B cell (primary cell): Measurements from ENCODE around the gene CHCHD3. TPM values are rescaled to one million over a fixed set of nuclear protein-coding genes. Genes with fewer than 3 reads are reported as not detected.

Source experiments
- ATAC-seq: fragments of 200-7000 bp; cut with Tn5 transposase; one replicate; pipeline ENCODE4 v1.10.0; 2021; ENCODE audit warnings: low read depth, mild to moderate bottlenecking, moderate number of reproducible peaks, moderate library complexity
- CTCF ChIA-PET: fragments of 350-600 bp; sonication (Branson Sonifier 250); formaldehyde crosslinking; loops from one replicate; lab custom pipeline; 2021; ENCODE audit warnings: antibody characterized with exemption, inconsistent platforms; lab: Charles Lee
- POLR2A ChIA-PET: fragments of 350-600 bp; sonication (Branson Sonifier 250); formaldehyde crosslinking; loops from one replicate; lab custom pipeline; 2021; ENCODE audit warnings: antibody characterized with exemption; lab: Charles Lee
- DNase-seq: peaks from one replicate; pipeline ENCODE4 v3.0.0; 2013
- H2AFZ ChIP-seq: 2 replicates; pipeline ENCODE4 v1.6.1; 2012; ENCODE audit warnings: mild to moderate bottlenecking, low read depth, low read length; ENCODE audit not compliant: insufficient read depth, poor library complexity, severe bottlenecking
- H3K27ac ChIP-seq, 2 donors: 1 replicate in 1 of 2; 2 replicates in 1 of 2; pipeline ENCODE4 v1.5.1; 2012 to 2013; ENCODE audit warnings: low read length in 2 of 2, mild to moderate bottlenecking in 2 of 2, moderate library complexity in 1 of 2
- H3K27me3 ChIP-seq, 4 experiments: fragments of 200-600 bp in 1 of 4; sonication (generic) in 1 of 4; replicated peaks in 1 of 4; 1 replicate in 2 of 4; 2 replicates in 2 of 4; pipeline versions ENCODE4 v1.6.1 to v1.7.0; 2013 to 2016; ENCODE audit warnings: low read length in 3 of 4, mild to moderate bottlenecking in 2 of 4, mixed read lengths in 1 of 4, moderate library complexity in 1 of 4; ENCODE audit not compliant: insufficient read depth in 4 of 4, control insufficient read depth in 3 of 4; ENCODE audit errors: control extremely low read depth in 1 of 4
- H3K36me3 ChIP-seq, 2 experiments: replicated peaks in 1 of 2; 1 replicate in 1 of 2; 2 replicates in 1 of 2; pipeline versions ENCODE4 v1.6.1 to v1.7.1; 2013; ENCODE audit warnings: low read length in 1 of 2; ENCODE audit not compliant: insufficient read depth in 2 of 2, control insufficient read depth in 1 of 2; ENCODE audit errors: control extremely low read depth in 1 of 2, extremely low read depth in 1 of 2
- H3K4me1 ChIP-seq, 2 donors: fragments of 200-600 bp in 1 of 2; sonication (generic) in 1 of 2; 1 replicate in 1 of 2; 2 replicates in 1 of 2; pipeline versions ENCODE4 v1.5.1 to v1.6.1; 2013 to 2017; ENCODE audit warnings: low read length in 2 of 2; ENCODE audit not compliant: control insufficient read depth in 2 of 2, insufficient read depth in 2 of 2
- H3K4me2 ChIP-seq: replicated peaks from 2 replicates; pipeline ENCODE3; 2012; ENCODE audit warnings: mild to moderate bottlenecking, low read depth, low read length; ENCODE audit not compliant: poor library complexity, severe bottlenecking
- H3K4me3 ChIP-seq, 5 experiments: fragments of 200-600 bp in 1 of 5; sonication (generic) in 1 of 5; 1 replicate in 3 of 5; 2 replicates in 2 of 5; pipeline versions ENCODE4 v1.5.1 to v1.7.0; 2011 to 2016; ENCODE audit warnings: low read length in 4 of 5, mild to moderate bottlenecking in 4 of 5, low read depth in 2 of 5, control low read depth in 1 of 5, moderate library complexity in 1 of 5; ENCODE audit not compliant: insufficient read depth in 1 of 5; ENCODE audit errors: control extremely low read depth in 1 of 5, extremely low read depth in 1 of 5
- H3K79me2 ChIP-seq: fragments of 200-600 bp; sonication (generic); one replicate; pipeline ENCODE4 v1.6.0; 2016; ENCODE audit warnings: low read length; ENCODE audit not compliant: control insufficient read depth, insufficient read depth
- H3K9ac ChIP-seq: fragments of 200-600 bp; sonication (generic); 2 replicates; pipeline ENCODE4 v1.6.1; 2017; ENCODE audit warnings: mild to moderate bottlenecking, low read length, moderate library complexity
- H3K9me3 ChIP-seq, 3 donors: one replicate each; pipeline versions ENCODE4 v1.6.1 to v1.7.1; 2013; ENCODE audit warnings: low read length in 2 of 3; ENCODE audit not compliant: control insufficient read depth in 2 of 3, insufficient read depth in 1 of 3; ENCODE audit errors: control extremely low read depth in 1 of 3
- H4K20me1 ChIP-seq: 2 replicates; pipeline ENCODE4 v1.6.0; 2012; ENCODE audit warnings: mild to moderate bottlenecking, low read length; ENCODE audit not compliant: insufficient read depth, control insufficient read depth, poor library complexity, severe bottlenecking
- H3K27ac Mint-ChIP-seq: one replicate; pipeline ENCODE4 v1.8.0; 2021; ENCODE audit warnings: mixed read lengths
- H3K27me3 Mint-ChIP-seq: one replicate; pipeline ENCODE4 v1.8.0; 2021; ENCODE audit warnings: mixed read lengths
- H3K4me1 Mint-ChIP-seq: one replicate; pipeline ENCODE4 v1.8.0; 2021; ENCODE audit warnings: mixed read lengths
- H3K4me3 Mint-ChIP-seq: one replicate; pipeline ENCODE4 v1.8.0; 2021; ENCODE audit warnings: mixed read lengths
- H3K9me3 Mint-ChIP-seq: one replicate; pipeline ENCODE4 v1.8.0; 2022; ENCODE audit warnings: mixed read lengths; ENCODE audit not compliant: insufficient read depth
- EZH2 ChIP-seq: IDR thresholded peaks from 2 replicates; pipeline ENCODE4 v1.6.1; 2012; ENCODE audit warnings: borderline replicate concordance, low read depth, mild to moderate bottlenecking, moderate library complexity, low read length; ENCODE audit not compliant: insufficient read depth, poor library complexity, severe bottlenecking
- WGBS: methylation state at CpG from one replicate; pipeline ENCODE4 v1.1.5; 2013; ENCODE audit warnings: missing lambda C conversion rate; ENCODE audit not compliant: insufficient coverage; 5-methylcytosine and 5-hydroxymethylcytosine counted together
- intact Hi-C: fragments of 100-400 bp; cut with micrococcal nuclease; formaldehyde crosslinking; loops from one replicate; pipeline ENCODE4 v1.10.0; 2022
- polyA plus RNA-seq: library from polyadenylated mRNA; depleted of rRNA; stranded (reverse); fragments of >200 nt; gene quantifications from 2 replicates; pipeline ENCODE4 v1.2.3, GENCODE V29; 2012
- total RNA-seq, 2 donors: library from RNA; stranded (reverse); fragments of 120-200 nt in 1 of 2; gene quantifications; 1 replicate in 1 of 2; 2 replicates in 1 of 2; pipeline versions ENCODE4 v1.2.3 to v1.2.4, GENCODE V29; 2013 to 2022
- TF ChIP-seq, protein P1 (sequence below): fragments of 200-600 bp; IDR thresholded peaks from one replicate; pipeline ENCODE4 v1.8.0; 2022; ENCODE audit warnings: antibody characterized with exemption, mild to moderate bottlenecking

The CHCHD3 gene
- total and polyA plus RNA-seq, 2 donors (not counting 1 experiment from before 2014, with no cell fraction given) = 20.1 to 38.4 TPM

- H3K4me2 ChIP-seq = no peak overlapping the region
Measured at GRCh38 chr7:133015888-133016287, 66.0 kb downstream of the CHCHD3 start.

DNA sequence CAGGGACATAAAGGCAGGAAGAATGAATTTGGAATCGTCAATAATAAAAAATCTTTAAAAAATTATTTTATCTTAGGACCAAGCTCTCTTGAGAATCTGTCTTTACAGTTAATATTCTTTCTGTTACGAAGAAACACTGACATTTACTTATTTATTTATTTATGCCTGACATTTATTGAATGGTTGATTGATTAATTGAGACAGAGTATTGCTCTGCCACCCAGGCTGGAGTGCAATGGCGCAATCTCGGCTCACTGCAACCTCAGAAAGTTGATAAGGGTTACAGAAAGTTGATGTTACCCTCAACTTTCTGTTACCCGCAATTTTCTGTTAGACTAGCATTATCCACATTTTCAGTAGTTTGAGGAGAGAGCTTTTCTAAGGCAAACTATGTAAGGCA lies 70.1 kb downstream of the CHCHD3 start:
- H3K4me1 ChIP-seq = no peaks in the 10 kb centered on the region
- ChIA-PET CTCF (no interaction called here), POLR2A (no interaction called here)
- H4K20me1 ChIP-seq = no peaks in the 10 kb centered on the region
- peaks cover 3% of the 10 kb centered on the region for H3K4me1 Mint-ChIP-seq
- no peak overlapping the region for H2AFZ ChIP-seq
- no peak for DNase-seq
- H3K9me3 ChIP-seq = peaks cover 0 to 7% (median 0%) of the 10 kb centered on the region in 3 donors
- no peak overlapping the region for H3K9ac ChIP-seq
- H3K4me3 ChIP-seq = no peak overlapping the region
- TF ChIP-seq, protein P1, sequence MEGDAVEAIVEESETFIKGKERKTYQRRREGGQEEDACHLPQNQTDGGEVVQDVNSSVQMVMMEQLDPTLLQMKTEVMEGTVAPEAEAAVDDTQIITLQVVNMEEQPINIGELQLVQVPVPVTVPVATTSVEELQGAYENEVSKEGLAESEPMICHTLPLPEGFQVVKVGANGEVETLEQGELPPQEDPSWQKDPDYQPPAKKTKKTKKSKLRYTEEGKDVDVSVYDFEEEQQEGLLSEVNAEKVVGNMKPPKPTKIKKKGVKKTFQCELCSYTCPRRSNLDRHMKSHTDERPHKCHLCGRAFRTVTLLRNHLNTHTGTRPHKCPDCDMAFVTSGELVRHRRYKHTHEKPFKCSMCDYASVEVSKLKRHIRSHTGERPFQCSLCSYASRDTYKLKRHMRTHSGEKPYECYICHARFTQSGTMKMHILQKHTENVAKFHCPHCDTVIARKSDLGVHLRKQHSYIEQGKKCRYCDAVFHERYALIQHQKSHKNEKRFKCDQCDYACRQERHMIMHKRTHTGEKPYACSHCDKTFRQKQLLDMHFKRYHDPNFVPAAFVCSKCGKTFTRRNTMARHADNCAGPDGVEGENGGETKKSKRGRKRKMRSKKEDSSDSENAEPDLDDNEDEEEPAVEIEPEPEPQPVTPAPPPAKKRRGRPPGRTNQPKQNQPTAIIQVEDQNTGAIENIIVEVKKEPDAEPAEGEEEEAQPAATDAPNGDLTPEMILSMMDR = no peak
- TF ChIP-seq EZH2 = no peak
- no CpG with 5 or more reads among the region's 5 CpGs for WGBS
- H3K4me2 ChIP-seq = no peak overlapping the region
- no peak overlapping the region for H3K27ac ChIP-seq
- no peak overlapping the region for H3K4me3 Mint-ChIP-seq
- H3K36me3 ChIP-seq = no peaks in the 10 kb centered on the region
- peaks cover 2% of the 10 kb centered on the region for H3K9me3 Mint-ChIP-seq
- no peaks in the 10 kb centered on the region for H3K27me3 ChIP-seq
- no peak for ATAC-seq
- H3K27me3 Mint-ChIP-seq = no peaks in the 10 kb centered on the region
- H3K27ac Mint-ChIP-seq = no peak overlapping the region
- H3K79me2 ChIP-seq = peaks cover 28% of the 10 kb centered on the region
- intact Hi-C loops = no loop called here

More at GRCh38 chr7:133015888-133016287, 66.0 kb downstream of the CHCHD3 start:
- Mint-ChIP-seq H3K27me3 (no peaks in the 10 kb centered on the region), H3K9me3 (no peaks in the 10 kb centered on the region), H3K27ac (no peak overlapping the region), H3K4me3 (no peak overlapping the region), H3K4me1 (peaks cover 6% of the 10 kb centered on the region)
- ATAC-seq = no peak
- ChIA-PET CTCF (no interaction called here), POLR2A (no interaction called here)
- no peaks in the 10 kb centered on the region for H3K4me1 ChIP-seq
- intact Hi-C loops = no loop called here
- H3K4me3 ChIP-seq = no peak overlapping the region
- no peak overlapping the region for H3K27ac ChIP-seq
- no peak overlapping the region for H3K9ac ChIP-seq
- TF ChIP-seq, protein P1 = no peak
- no peak for TF ChIP-seq EZH2
- no peaks in the 10 kb centered on the region for H4K20me1 ChIP-seq
- H2AFZ ChIP-seq = no peak overlapping the region
- H3K79me2 ChIP-seq = peaks cover 18% of the 10 kb centered on the region
- H3K9me3 ChIP-seq = peaks cover 0 to 2% (median 0%) of the 10 kb centered on the region in 3 donors
- H3K27me3 ChIP-seq = no peaks in the 10 kb centered on the region
- peaks cover 0 to 2% of the 10 kb centered on the region in 2 experiments for H3K36me3 ChIP-seq
- DNase-seq = no peak
